ENCODE data around the gene ZNF394.

DNA sequence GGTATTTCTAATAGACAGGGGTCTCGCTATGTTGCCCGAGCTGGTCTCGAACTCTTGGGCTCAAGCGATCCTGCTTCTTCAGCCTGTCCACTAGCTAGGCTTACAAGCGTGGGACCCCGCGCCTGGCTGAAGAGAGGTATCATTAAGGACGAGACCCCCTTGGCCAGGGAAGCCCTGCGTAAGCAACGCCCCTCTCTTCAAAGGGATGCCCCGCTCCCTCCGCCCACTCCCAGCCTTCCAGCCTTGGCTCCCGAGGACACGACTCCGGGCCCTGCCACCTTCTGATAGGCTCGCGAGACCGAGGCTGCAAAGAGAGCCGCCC, 4.2 kb upstream of the ZNF394 start:
- TF ChIP-seq, protein P1, sequence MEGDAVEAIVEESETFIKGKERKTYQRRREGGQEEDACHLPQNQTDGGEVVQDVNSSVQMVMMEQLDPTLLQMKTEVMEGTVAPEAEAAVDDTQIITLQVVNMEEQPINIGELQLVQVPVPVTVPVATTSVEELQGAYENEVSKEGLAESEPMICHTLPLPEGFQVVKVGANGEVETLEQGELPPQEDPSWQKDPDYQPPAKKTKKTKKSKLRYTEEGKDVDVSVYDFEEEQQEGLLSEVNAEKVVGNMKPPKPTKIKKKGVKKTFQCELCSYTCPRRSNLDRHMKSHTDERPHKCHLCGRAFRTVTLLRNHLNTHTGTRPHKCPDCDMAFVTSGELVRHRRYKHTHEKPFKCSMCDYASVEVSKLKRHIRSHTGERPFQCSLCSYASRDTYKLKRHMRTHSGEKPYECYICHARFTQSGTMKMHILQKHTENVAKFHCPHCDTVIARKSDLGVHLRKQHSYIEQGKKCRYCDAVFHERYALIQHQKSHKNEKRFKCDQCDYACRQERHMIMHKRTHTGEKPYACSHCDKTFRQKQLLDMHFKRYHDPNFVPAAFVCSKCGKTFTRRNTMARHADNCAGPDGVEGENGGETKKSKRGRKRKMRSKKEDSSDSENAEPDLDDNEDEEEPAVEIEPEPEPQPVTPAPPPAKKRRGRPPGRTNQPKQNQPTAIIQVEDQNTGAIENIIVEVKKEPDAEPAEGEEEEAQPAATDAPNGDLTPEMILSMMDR (optimal IDR thresholded peaks at IDR 0.05 in 1 of 3, IDR thresholded peaks at IDR 0.05 in 1 of 3, conservative IDR thresholded peaks at IDR 0.05 in 1 of 3; ENCODE audit: extremely low read depth in 1 of 3, insufficient read depth in 2 of 3, low read length in 3 of 3) = no peak
- no peak for TF ChIP-seq EZH2 (IDR thresholded peaks at IDR 0.05; ENCODE audit: low read length)
